Measurements from ENCODE around the gene HOXC10.

GRCh38 chr12:53971686-53972085 lies 13.3 kb upstream of the HOXC10 start:
- TF ChIP-seq EZH2 (IDR thresholded peaks at IDR 0.05; ENCODE audit: low read depth, unreplicated experiment) (no peak), CTCF (conservative IDR thresholded peaks at IDR 0.05; ENCODE audit: low read depth in 2 of 2) (no peak), JUNB (IDR thresholded peaks at IDR 0.05; ENCODE audit: unreplicated experiment) (no peak), CREB1 (CRISPR knock-in tag; IDR thresholded peaks at IDR 0.05; ENCODE audit: low read depth) (no peak), REST (IDR thresholded peaks at IDR 0.05; ENCODE audit: unreplicated experiment) (no peak), POLR2AphosphoS5 (IDR thresholded peaks at IDR 0.05; ENCODE audit: low read depth) (no peak), ZNF462 (CRISPR knock-in tag; IDR thresholded peaks at IDR 0.05) (no peak)

Data from GM23338 (cell line).